Stimulated activated CD4-positive, alpha-beta T cell treated with anti-CD3 and anti-CD28 coated beads, Interleukin-15, amount 100 ng/mL, for 1 hour (primary cell): Measurements from ENCODE around the gene SPECC1L.
"Not testable (repeated sequence)": the region's sequence is repeated elsewhere in the genome, so short reads cannot be mapped to it uniquely, and the experiment has no call there.

ENCODE experiments used
- DNase-seq, 2 donors: peaks; one replicate each; pipeline ENCODE4 v3.0.0-alpha.2; 2020; ENCODE audit warnings: low read depth in 1 of 2, low spot score in 1 of 2

The SPECC1L gene

GRCh38 chr22:24247011-24247507, 23.6 kb upstream of the SPECC1L start:
- DNase-seq, result no peak

GRCh38 chr22:24247564-24248344, 22.9 kb upstream of the SPECC1L start:
- DNase-seq, result peak in 1 of 2 donors; percentile 25

- not testable (repeated sequence) for DNase-seq
Observed at GRCh38 chr22:24248611-24249010, 22.0 kb upstream of the SPECC1L start.

- DNase-seq, result not testable (repeated sequence)
Observed at GRCh38 chr22:24249413-24249812, 21.2 kb upstream of the SPECC1L start.

GRCh38 chr22:24251286-24251685, 19.3 kb upstream of the SPECC1L start:
- not testable (repeated sequence) for DNase-seq

- DNase-seq, result not testable (repeated sequence)
Observed at GRCh38 chr22:24253126-24253525, 17.5 kb upstream of the SPECC1L start.

- not testable (repeated sequence) for DNase-seq
Observed at GRCh38 chr22:24256136-24256535, 14.5 kb upstream of the SPECC1L start.

- DNase-seq, result not testable (repeated sequence)
Observed at GRCh38 chr22:24256736-24257135, 13.9 kb upstream of the SPECC1L start.

GRCh38 chr22:24259459-24259858, 11.2 kb upstream of the SPECC1L start:
- peak; percentile 41 to 49 for DNase-seq

- DNase-seq, result not testable (repeated sequence)
Observed at GRCh38 chr22:24262185-24262749, 8.4 kb upstream of the SPECC1L start.

- not testable (repeated sequence) for DNase-seq
Observed at GRCh38 chr22:24263479-24263878, 7.2 kb upstream of the SPECC1L start.

- DNase-seq, result not testable (repeated sequence)
Observed at GRCh38 chr22:24264329-24264896, 6.2 kb upstream of the SPECC1L start.

GRCh38 chr22:24265734-24266133, 4.9 kb upstream of the SPECC1L start:
- no peak for DNase-seq

- not testable (repeated sequence) for DNase-seq
Observed at GRCh38 chr22:24266495-24266894, 4.1 kb upstream of the SPECC1L start.

GRCh38 chr22:24271386-24271854, 789 bp downstream of the SPECC1L start:
- DNase-seq, result no peak

- DNase-seq, result not testable (repeated sequence)
Observed at GRCh38 chr22:24273031-24273430, 2.4 kb downstream of the SPECC1L start.

GRCh38 chr22:24273906-24274305, 3.3 kb downstream of the SPECC1L start:
- not testable (repeated sequence) for DNase-seq

- DNase-seq, result not testable (repeated sequence)
Observed at GRCh38 chr22:24274696-24275405, 4.2 kb downstream of the SPECC1L start.

GRCh38 chr22:24280363-24280762, 9.7 kb downstream of the SPECC1L start:
- DNase-seq, result not testable (repeated sequence)

- DNase-seq, result no peak
Observed at GRCh38 chr22:24282401-24282800, 11.8 kb downstream of the SPECC1L start.

- no peak for DNase-seq
Observed at GRCh38 chr22:24284747-24285203, 14.1 kb downstream of the SPECC1L start.
